ENCODE data around the gene PABPN1. TPM values are rescaled to one million over a fixed set of nuclear protein-coding genes. Genes with fewer than 3 reads are reported as not detected.

PABPN1 gene
- total and polyA plus RNA-seq, 2 of the 13 experiments (the other 11 are each of a cell fraction or from before 2014, with no cell fraction given): 233 to 524 TPM

- TF ChIP-seq BCLAF1 (IDR thresholded peaks at IDR 0.05): no peak
- no peak for TF ChIP-seq SP1 (IDR thresholded peaks at IDR 0.05)
- peak; percentile 35 for TF ChIP-seq SP1 (CRISPR knock-in tag; IDR thresholded peaks at IDR 0.05)
- TF ChIP-seq DZIP1 (CRISPR knock-in tag; IDR thresholded peaks at IDR 0.05): peak; percentile 94
- no peak for TF ChIP-seq SMARCC2 (IDR thresholded peaks at IDR 0.05)
- no peak for TF ChIP-seq HDAC6 (IDR thresholded peaks at IDR 0.05; ENCODE audit: low read depth, low read length)
- TF ChIP-seq ZBTB42 (CRISPR knock-in tag; IDR thresholded peaks at IDR 0.05): 0 out of 2 replicates have a peak, but pooled peaks have one; percentile 78
- no peak; the same call in 1 of the 2 replicates for TF ChIP-seq ZNF205 (CRISPR knock-in tag; IDR thresholded peaks at IDR 0.05)
- peak; percentile 76 for TF ChIP-seq LRRFIP1 (CRISPR knock-in tag; conservative IDR thresholded peaks at IDR 0.05)
- TF ChIP-seq ARNTL (CRISPR knock-in tag; IDR thresholded peaks at IDR 0.05): peak; percentile 95
- TF ChIP-seq ZSCAN29 (CRISPR knock-in tag; conservative IDR thresholded peaks at IDR 0.05): no peak
- no peak for TF ChIP-seq ZNF572 (CRISPR knock-in tag; IDR thresholded peaks at IDR 0.05)
- peak; percentile 97 for TF ChIP-seq ZNF280D (CRISPR knock-in tag; IDR thresholded peaks at IDR 0.05)
- TF ChIP-seq RELA (CRISPR knock-in tag; IDR thresholded peaks at IDR 0.05): no peak; the same call in 1 of the 2 replicates
- TF ChIP-seq RARG (CRISPR knock-in tag; IDR thresholded peaks at IDR 0.05; ENCODE audit: low read depth): no peak; the same call in 1 of the 2 replicates
- TF ChIP-seq DNMT3B (CRISPR knock-in tag; conservative IDR thresholded peaks at IDR 0.05): peak; percentile 84; the same call in 1 of the 2 replicates
- TF ChIP-seq FOXA1 (IDR thresholded peaks at IDR 0.05): no peak
- TF ChIP-seq FOXA1 (CRISPR knock-in tag; IDR thresholded peaks at IDR 0.05): no peak
- no peak for TF ChIP-seq ZNF841 (CRISPR knock-in tag; IDR thresholded peaks at IDR 0.05; ENCODE audit: borderline replicate concordance)
- no peak for TF ChIP-seq MBD4 (IDR thresholded peaks at IDR 0.05; ENCODE audit: borderline replicate concordance, low read length)
- TF ChIP-seq XRCC5 (optimal IDR thresholded peaks at IDR 0.05; ENCODE audit: low read length): no peak
These were observed 19.3 kb upstream of the PABPN1 start (continued) for GRCh38 chr14:23301969-23302289.
